Measurements from ENCODE around the gene NUDT8. TPM values are rescaled to one million over a fixed set of nuclear protein-coding genes. Genes with fewer than 3 reads are reported as not detected.
"Not testable (repeated sequence)": the region's sequence is repeated elsewhere in the genome, so short reads cannot be mapped to it uniquely, and the experiment has no call there.

The NUDT8 gene
- total RNA-seq, 2 experiments from 2014 or later, result 15.3 to 16.7 TPM

GRCh38 chr11:67592880-67593564, 36.7 kb downstream of the NUDT8 start:
- Mint-ChIP-seq H3K9me3 (ENCODE audit: low read depth) (no peaks in the 10 kb centered on the region), H3K27ac (no peak overlapping the region), H3K4me3 (no peak overlapping the region), H3K27me3 (peaks cover 4% of the 10 kb centered on the region), H3K4me1 (no peaks in the 10 kb centered on the region), H3K36me3 (peaks cover 2% of the 10 kb centered on the region)
- no peak for ATAC-seq
- no peak for DNase-seq
- CTCF ChIA-PET, result interaction anchor here (0.6 to 4.8 kb wide), 3 partner anchors 9 to 1451 kb away, joined by 3 to 26 read pairs (median 3); no protein-coding TSS in a partner anchor

- H3K27ac Mint-ChIP-seq; ATAC-seq; H3K4me3 Mint-ChIP-seq; H3K9me3 Mint-ChIP-seq (ENCODE audit: low read depth); CTCF ChIA-PET; H3K27me3 Mint-ChIP-seq; DNase-seq: not testable (repeated sequence)
- H3K4me1 Mint-ChIP-seq, result peaks cover 25% of the 10 kb centered on the region
- peaks cover 31% of the 10 kb centered on the region for H3K36me3 Mint-ChIP-seq
These were observed 40.8 kb downstream of the NUDT8 start for GRCh38 chr11:67588899-67589415.

- DNase-seq, result no peak
- ATAC-seq, result no peak
- H3K36me3 Mint-ChIP-seq, result peaks cover 31% of the 10 kb centered on the region
- H3K27ac Mint-ChIP-seq, result no peak overlapping the region
- CTCF ChIA-PET, result no interaction called here
- no peaks in the 10 kb centered on the region for H3K9me3 Mint-ChIP-seq (ENCODE audit: low read depth)
- peaks cover 27% of the 10 kb centered on the region for H3K4me1 Mint-ChIP-seq
- H3K4me3 Mint-ChIP-seq, result no peak overlapping the region
- peaks cover 1% of the 10 kb centered on the region for H3K27me3 Mint-ChIP-seq
These were observed 41.6 kb downstream of the NUDT8 start for GRCh38 chr11:67588136-67588503.

GRCh38 chr11:67586568-67587250, 43.0 kb downstream of the NUDT8 start:
- CTCF ChIA-PET, result interaction anchor here (1.0 kb wide), 1 partner anchor 14 kb away, joined by 3 read pairs; no protein-coding TSS in a partner anchor
- ATAC-seq (no peak), DNase-seq (no peak)
- no peak overlapping the region for H3K4me3 Mint-ChIP-seq
- peaks cover 5% of the 10 kb centered on the region for H3K27me3 Mint-ChIP-seq
- H3K27ac Mint-ChIP-seq, result no peak overlapping the region
- H3K9me3 Mint-ChIP-seq (ENCODE audit: low read depth), result no peaks in the 10 kb centered on the region
- H3K36me3 Mint-ChIP-seq, result peaks cover 31% of the 10 kb centered on the region
- peaks cover 38% of the 10 kb centered on the region for H3K4me1 Mint-ChIP-seq

- ATAC-seq (no peak), DNase-seq (no peak)
- Mint-ChIP-seq H3K27me3 (peaks cover 13% of the 10 kb centered on the region), H3K4me3 (no peak overlapping the region), H3K36me3 (peaks cover 31% of the 10 kb centered on the region), H3K4me1 (peaks cover 38% of the 10 kb centered on the region), H3K27ac (peak overlapping the region; percentile 39), H3K9me3 (ENCODE audit: low read depth) (no peaks in the 10 kb centered on the region)
- CTCF ChIA-PET, result interaction anchor here (1.0 kb wide), 1 partner anchor 13 kb away, joined by 3 read pairs; no protein-coding TSS in a partner anchor
These were observed 43.8 kb downstream of the NUDT8 start for GRCh38 chr11:67585911-67586310.

GRCh38 chr11:67584881-67585873, 44.6 kb downstream of the NUDT8 start:
- Mint-ChIP-seq H3K4me3 (peak overlapping the region; percentile 70), H3K27ac (peak overlapping the region; percentile 39), H3K36me3 (peaks cover 31% of the 10 kb centered on the region), H3K9me3 (ENCODE audit: low read depth) (no peaks in the 10 kb centered on the region), H3K27me3 (peaks cover 19% of the 10 kb centered on the region), H3K4me1 (peaks cover 38% of the 10 kb centered on the region)
- ATAC-seq (no peak), DNase-seq (no peak)
- CTCF ChIA-PET, result interaction anchor here (0.9 to 3.3 kb wide), 6 partner anchors 12 to 207 kb away, joined by 3 to 22 read pairs (median 6); partner anchors contain the start of gene NUDT8

GRCh38 chr11:67584205-67584880, 45.4 kb downstream of the NUDT8 start:
- Mint-ChIP-seq H3K27ac (peak overlapping the region; percentile 73), H3K27me3 (peaks cover 27% of the 10 kb centered on the region), H3K36me3 (peaks cover 31% of the 10 kb centered on the region), H3K9me3 (ENCODE audit: low read depth) (no peaks in the 10 kb centered on the region), H3K4me3 (peak overlapping the region; percentile 70), H3K4me1 (peaks cover 45% of the 10 kb centered on the region)
- ATAC-seq (peak; percentile 34), DNase-seq (peak; percentile 58)
- CTCF ChIA-PET, result interaction anchor here (0.9 to 3.3 kb wide), 11 partner anchors 10 to 371 kb away, joined by 3 to 22 read pairs (median 4); partner anchors contain the start of gene NUDT8

GRCh38 chr11:67583247-67584204, 46.2 kb downstream of the NUDT8 start, which contains the start of gene GSTP1:
TSS of gene GSTP1 (plus strand) at chr11:67583812. CDS start at chr11:67583844, 32 bp downstream.
- Mint-ChIP-seq H3K36me3 (peaks cover 31% of the 10 kb centered on the region), H3K4me3 (peak within 1 kb of the TSS; percentile 88), H3K4me1 (peaks cover 49% of the 10 kb centered on the region), H3K27ac (peak within 1 kb of the TSS; percentile 84), H3K27me3 (peaks cover 31% of the 10 kb centered on the region), H3K9me3 (ENCODE audit: low read depth) (no peaks in the 10 kb centered on the region)
- DNase-seq (peak; percentile 87), ATAC-seq (peak; percentile 95)
- CTCF ChIA-PET, result interaction anchor here (0.6 to 3.3 kb wide), 15 partner anchors 10 to 372 kb away, joined by 3 to 22 read pairs (median 4); partner anchors contain the start of genes ACY3 and NUDT8

GRCh38 chr11:67582011-67582410, 47.7 kb downstream of the NUDT8 start:
- ATAC-seq (no peak), DNase-seq (no peak)
- CTCF ChIA-PET, result interaction anchor here (1.1 to 3.3 kb wide), 6 partner anchors 8 to 68 kb away, joined by 3 to 22 read pairs (median 14); partner anchors contain the start of genes ACY3 and NUDT8
- no peak overlapping the region for H3K27ac Mint-ChIP-seq
- H3K36me3 Mint-ChIP-seq, result peaks cover 23% of the 10 kb centered on the region
- peak overlapping the region; percentile 88 for H3K4me3 Mint-ChIP-seq
- H3K4me1 Mint-ChIP-seq, result peaks cover 47% of the 10 kb centered on the region
- peaks cover 31% of the 10 kb centered on the region for H3K27me3 Mint-ChIP-seq
- H3K9me3 Mint-ChIP-seq (ENCODE audit: low read depth), result no peaks in the 10 kb centered on the region

GRCh38 chr11:67581469-67581868, 48.3 kb downstream of the NUDT8 start:
- peaks cover 42% of the 10 kb centered on the region for H3K4me1 Mint-ChIP-seq
- no peak for ATAC-seq
- no peak overlapping the region for H3K4me3 Mint-ChIP-seq
- no peak for DNase-seq
- CTCF ChIA-PET, result interaction anchor here (0.8 to 2.9 kb wide), 4 partner anchors 8 to 16 kb away, joined by 3 to 18 read pairs (median 6); no protein-coding TSS in a partner anchor
- no peak overlapping the region for H3K27ac Mint-ChIP-seq
- H3K36me3 Mint-ChIP-seq, result peaks cover 17% of the 10 kb centered on the region
- peaks cover 31% of the 10 kb centered on the region for H3K27me3 Mint-ChIP-seq
- H3K9me3 Mint-ChIP-seq (ENCODE audit: low read depth), result no peaks in the 10 kb centered on the region

GRCh38 chr11:67577951-67578350, 51.8 kb downstream of the NUDT8 start:
- no peaks in the 10 kb centered on the region for H3K9me3 Mint-ChIP-seq (ENCODE audit: low read depth)
- no peak overlapping the region for H3K4me3 Mint-ChIP-seq
- H3K36me3 Mint-ChIP-seq, result no peaks in the 10 kb centered on the region
- peaks cover 49% of the 10 kb centered on the region for H3K27me3 Mint-ChIP-seq
- peaks cover 22% of the 10 kb centered on the region for H3K4me1 Mint-ChIP-seq
- ATAC-seq (no peak), DNase-seq (no peak)
- CTCF ChIA-PET, result interaction anchor here (1.6 kb wide), 2 partner anchors 21 to 51 kb away, joined by 3 to 7 read pairs; partner anchors contain the start of gene NUDT8
- no peak overlapping the region for H3K27ac Mint-ChIP-seq
